Activated naive CD8-positive, alpha-beta T cell treated with anti-CD3 and anti-CD28 coated beads, Interleukin-2, amount 10 ng/mL, durations not matched to agents 7 days and 5 days (primary cell): ENCODE measurements around the gene USP31. TPM values are rescaled to one million over a fixed set of nuclear protein-coding genes. Genes with fewer than 3 reads are reported as not detected.
"Not testable (repeated sequence)": the region's sequence is repeated elsewhere in the genome, so short reads cannot be mapped to it uniquely, and the experiment has no call there.

Experiments
- ATAC-seq: fragments of 150-1000 bp; cut with Tn5 transposase; one replicate; pipeline ENCODE4 v1.10.0; 2021; ENCODE audit warnings: low read depth, moderate library complexity
- POLR2A ChIA-PET: fragments of 350-600 bp; sonication (Branson Sonifier 250); formaldehyde crosslinking; loops from one replicate; lab custom pipeline; 2021; ENCODE audit warnings: antibody characterized with exemption; lab: Charles Lee
- DNase-seq: peaks from one replicate; pipeline ENCODE4 v3.0.0; 2021
- H3K27ac Mint-ChIP-seq: one replicate; pipeline ENCODE4 v1.8.0; 2022; ENCODE audit warnings: mild to moderate bottlenecking, mixed read lengths
- H3K27me3 Mint-ChIP-seq: one replicate; pipeline ENCODE4 v1.8.0; 2022; ENCODE audit warnings: mild to moderate bottlenecking, moderate library complexity, mixed read lengths
- H3K36me3 Mint-ChIP-seq: one replicate; pipeline ENCODE4 v1.8.0; 2021; ENCODE audit warnings: mild to moderate bottlenecking, mixed read lengths
- H3K4me1 Mint-ChIP-seq: one replicate; pipeline ENCODE4 v1.8.0; 2021; ENCODE audit warnings: mixed read lengths
- H3K4me3 Mint-ChIP-seq: one replicate; pipeline ENCODE4 v1.8.0; 2022; ENCODE audit warnings: mild to moderate bottlenecking, moderate library complexity, mixed read lengths
- H3K9me3 Mint-ChIP-seq: one replicate; pipeline ENCODE4 v1.8.0; 2021; ENCODE audit warnings: mixed read lengths
- total RNA-seq, 2 experiments: library from RNA; stranded (reverse); gene quantifications; one replicate each; pipeline ENCODE4 v1.2.3, GENCODE V29; 2021

Gene USP31
- total RNA-seq, 2 experiments from 2014 or later = 5.7 to 6.0 TPM

GRCh38 chr16:23148513-23149266, 562 bp downstream of the USP31 start:
- H3K27ac Mint-ChIP-seq = peak overlapping the region; percentile 77
- H3K36me3 Mint-ChIP-seq = no peaks in the 10 kb centered on the region
- H3K27me3 Mint-ChIP-seq = peaks cover 9% of the 10 kb centered on the region
- DNase-seq (peak; percentile 69), ATAC-seq (peak; percentile 16)
- peaks cover 25% of the 10 kb centered on the region for H3K4me1 Mint-ChIP-seq
- H3K9me3 Mint-ChIP-seq = no peaks in the 10 kb centered on the region
- POLR2A ChIA-PET = interaction anchor here (1.4 kb wide), 1 partner anchor 53 kb away, joined by 4 read pairs; no protein-coding TSS in a partner anchor
- peak overlapping the region; percentile 88 for H3K4me3 Mint-ChIP-seq

DNA sequence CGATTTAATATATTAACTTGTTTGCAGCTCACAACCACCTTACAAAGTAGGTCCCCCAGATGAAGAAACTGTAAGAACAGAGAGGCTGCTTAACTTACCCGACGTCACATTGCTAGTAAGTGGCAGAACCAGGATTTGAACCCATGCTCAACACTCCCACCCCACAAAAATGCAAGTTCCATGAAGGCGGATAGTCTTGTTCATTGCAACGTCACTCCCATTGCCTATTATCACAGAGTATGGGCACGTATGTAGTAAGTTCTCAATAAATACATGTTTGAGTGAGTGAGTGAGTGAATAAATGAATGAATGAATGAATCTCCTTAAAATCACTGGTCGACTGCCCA, 1.1 kb downstream of the USP31 start:
- Mint-ChIP-seq H3K36me3 (no peaks in the 10 kb centered on the region), H3K9me3 (no peaks in the 10 kb centered on the region), H3K27ac (peak overlapping the region; percentile 77), H3K4me1 (peaks cover 26% of the 10 kb centered on the region), H3K4me3 (peak overlapping the region; percentile 88), H3K27me3 (peaks cover 9% of the 10 kb centered on the region)
- POLR2A ChIA-PET = no interaction called here
- ATAC-seq (no peak), DNase-seq (no peak)

- no peak for DNase-seq
- ATAC-seq = no peak
- POLR2A ChIA-PET = no interaction called here
- H3K27ac Mint-ChIP-seq = no peak overlapping the region
- no peaks in the 10 kb centered on the region for H3K36me3 Mint-ChIP-seq
- no peaks in the 10 kb centered on the region for H3K9me3 Mint-ChIP-seq
- H3K27me3 Mint-ChIP-seq = peaks cover 9% of the 10 kb centered on the region
- H3K4me1 Mint-ChIP-seq = peaks cover 26% of the 10 kb centered on the region
- H3K4me3 Mint-ChIP-seq = peak overlapping the region; percentile 88
Measured at GRCh38 chr16:23147666-23148065, 1.6 kb downstream of the USP31 start.

- Mint-ChIP-seq H3K4me1 (peaks cover 30% of the 10 kb centered on the region), H3K27me3 (peaks cover 4% of the 10 kb centered on the region), H3K4me3 (no peak overlapping the region), H3K27ac (no peak overlapping the region), H3K36me3 (no peaks in the 10 kb centered on the region), H3K9me3 (no peaks in the 10 kb centered on the region)
- ATAC-seq (no peak), DNase-seq (no peak)
- POLR2A ChIA-PET = interaction anchor here (0.6 kb wide), 1 partner anchor 15 kb away, joined by 3 read pairs; no protein-coding TSS in a partner anchor
Measured at GRCh38 chr16:23146877-23147601, 2.2 kb downstream of the USP31 start.

GRCh38 chr16:23145608-23146007, 3.6 kb downstream of the USP31 start:
- H3K9me3 Mint-ChIP-seq = no peaks in the 10 kb centered on the region
- DNase-seq (no peak), ATAC-seq (no peak)
- H3K27ac Mint-ChIP-seq = no peak overlapping the region
- no peak overlapping the region for H3K4me3 Mint-ChIP-seq
- H3K4me1 Mint-ChIP-seq = peaks cover 30% of the 10 kb centered on the region
- no peaks in the 10 kb centered on the region for H3K27me3 Mint-ChIP-seq
- POLR2A ChIA-PET = no interaction called here
- H3K36me3 Mint-ChIP-seq = no peaks in the 10 kb centered on the region

DNA sequence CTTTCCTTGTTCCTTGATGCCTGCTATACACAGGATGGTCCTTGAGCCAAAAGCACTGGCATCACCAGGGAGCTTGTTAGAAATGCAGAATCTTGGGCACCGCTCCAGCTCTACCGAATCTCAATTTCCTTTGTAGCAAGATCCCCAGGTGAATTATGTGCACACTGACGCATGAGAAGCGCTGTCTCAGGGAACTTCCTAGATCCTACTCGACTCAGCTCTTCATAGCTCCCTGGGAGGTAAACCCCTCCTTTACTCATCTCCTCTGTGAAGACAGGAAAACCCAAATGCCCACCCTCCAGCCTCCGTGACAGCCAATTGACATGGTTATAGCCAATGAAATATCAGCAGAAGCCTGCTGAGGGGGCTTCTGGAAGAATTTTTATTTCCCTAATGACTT, 4.1 kb downstream of the USP31 start:
- H3K27ac Mint-ChIP-seq = no peak overlapping the region
- POLR2A ChIA-PET = no interaction called here

GRCh38 chr16:23144393-23144792, 4.9 kb downstream of the USP31 start:
- POLR2A ChIA-PET = interaction anchor here (0.6 kb wide), 1 partner anchor 21 kb away, joined by 3 read pairs; no protein-coding TSS in a partner anchor
- H3K36me3 Mint-ChIP-seq, ATAC-seq, DNase-seq, H3K27me3 Mint-ChIP-seq, H3K27ac Mint-ChIP-seq, H3K9me3 Mint-ChIP-seq, H3K4me3 Mint-ChIP-seq: not testable (repeated sequence)
- H3K4me1 Mint-ChIP-seq = peaks cover 23% of the 10 kb centered on the region

More for the DNA sequence above, 4.1 kb downstream of the USP31 start:
- H3K36me3 Mint-ChIP-seq = no peaks in the 10 kb centered on the region
- ATAC-seq (no peak), DNase-seq (no peak)
- H3K4me3 Mint-ChIP-seq = no peak overlapping the region
- no peaks in the 10 kb centered on the region for H3K27me3 Mint-ChIP-seq
- peaks cover 28% of the 10 kb centered on the region for H3K4me1 Mint-ChIP-seq
- H3K9me3 Mint-ChIP-seq = no peaks in the 10 kb centered on the region

GRCh38 chr16:23143391-23143790, 5.9 kb downstream of the USP31 start:
- H3K27ac Mint-ChIP-seq = no peak overlapping the region
- no peaks in the 10 kb centered on the region for H3K27me3 Mint-ChIP-seq
- H3K4me3 Mint-ChIP-seq = no peak overlapping the region
- POLR2A ChIA-PET = no interaction called here
- peaks cover 23% of the 10 kb centered on the region for H3K4me1 Mint-ChIP-seq
- peaks cover 6% of the 10 kb centered on the region for H3K36me3 Mint-ChIP-seq
- peaks cover 5% of the 10 kb centered on the region for H3K9me3 Mint-ChIP-seq
- ATAC-seq (no peak), DNase-seq (no peak)

DNA sequence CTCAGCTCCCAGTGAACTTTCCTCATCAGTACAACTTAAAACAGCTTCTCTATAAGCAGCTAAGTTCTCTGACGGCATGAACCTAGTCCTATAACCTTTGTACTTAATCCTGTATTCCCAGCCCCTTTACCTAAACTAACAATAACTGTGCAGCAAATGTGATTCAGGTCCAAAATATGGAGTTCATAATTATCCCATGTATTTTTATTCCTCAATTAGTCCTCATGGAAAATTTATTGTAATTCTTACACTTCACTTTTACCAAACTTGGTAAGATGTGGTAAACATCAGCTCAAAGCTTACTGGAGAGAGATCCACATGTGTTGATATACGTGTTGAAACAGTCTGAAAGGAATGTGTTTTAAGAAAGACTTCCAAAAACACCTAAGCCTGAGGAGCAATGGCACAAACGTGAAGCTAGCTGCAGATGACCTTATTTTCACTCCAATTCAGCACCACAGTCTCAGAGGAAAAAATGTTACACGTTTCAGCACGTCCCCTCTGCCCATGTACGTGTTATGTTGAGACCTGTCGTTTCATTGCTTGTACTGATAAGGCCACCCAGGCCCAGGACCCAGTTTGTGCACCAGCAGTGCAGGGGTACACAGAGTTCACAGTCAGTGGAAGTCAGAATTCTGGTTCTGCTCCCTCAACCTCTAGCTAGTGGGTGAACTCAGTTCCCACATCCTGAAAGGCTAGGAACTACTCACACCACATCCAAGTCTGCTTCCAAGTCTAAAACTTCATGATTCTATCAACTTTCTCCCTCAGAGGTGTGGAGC, 7.1 kb downstream of the USP31 start:
- DNase-seq (no peak), ATAC-seq (no peak)
- Mint-ChIP-seq H3K4me1 (peaks cover 16% of the 10 kb centered on the region), H3K27ac (no peak overlapping the region), H3K27me3 (no peaks in the 10 kb centered on the region), H3K36me3 (peaks cover 14% of the 10 kb centered on the region), H3K4me3 (no peak overlapping the region), H3K9me3 (peaks cover 9% of the 10 kb centered on the region)
- POLR2A ChIA-PET = no interaction called here

DNA sequence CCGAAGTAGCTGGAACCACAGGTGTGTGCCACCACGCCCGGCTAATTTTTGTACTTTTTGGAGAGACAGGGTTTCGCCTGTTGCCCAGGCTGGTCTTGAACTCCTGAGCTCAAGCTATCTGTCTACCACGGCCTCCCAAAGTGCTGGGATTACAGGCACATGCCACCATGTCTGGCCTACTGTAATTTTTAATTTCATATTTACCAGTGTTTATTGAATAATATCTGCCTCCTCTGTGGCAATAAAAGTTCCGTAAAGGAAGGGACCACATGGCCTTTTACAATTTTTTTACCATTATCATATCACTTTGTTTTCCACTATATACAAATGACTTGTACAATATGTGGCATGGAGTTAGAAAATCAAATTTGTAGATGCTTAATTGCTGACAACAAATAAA, 7.8 kb downstream of the USP31 start:
- H3K27me3 Mint-ChIP-seq = no peaks in the 10 kb centered on the region
- DNase-seq (no peak), ATAC-seq (no peak)
- H3K4me3 Mint-ChIP-seq = no peak overlapping the region
- peaks cover 16% of the 10 kb centered on the region for H3K4me1 Mint-ChIP-seq
- POLR2A ChIA-PET = no interaction called here
- H3K9me3 Mint-ChIP-seq = peaks cover 13% of the 10 kb centered on the region
- H3K36me3 Mint-ChIP-seq = peaks cover 17% of the 10 kb centered on the region
- no peak overlapping the region for H3K27ac Mint-ChIP-seq

DNA sequence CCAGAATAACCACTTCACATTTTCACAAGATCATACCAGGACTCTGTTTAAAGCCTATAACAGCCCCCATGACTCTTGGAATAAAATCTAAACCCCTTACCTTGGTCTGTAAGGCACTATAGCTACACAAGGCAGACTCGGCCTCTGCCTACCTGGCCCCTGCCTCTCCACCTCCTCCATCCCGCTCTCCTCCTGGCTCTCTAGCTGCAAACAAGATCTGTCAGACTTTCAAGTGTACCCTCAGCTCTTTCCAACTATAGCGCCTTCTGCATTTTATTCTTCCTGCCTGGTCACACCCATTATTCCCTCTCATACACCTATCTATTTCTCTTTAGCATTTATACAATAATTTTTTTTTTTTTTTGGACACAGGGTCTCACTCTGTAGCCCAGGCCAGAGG, 8.2 kb downstream of the USP31 start:
- peaks cover 19% of the 10 kb centered on the region for H3K36me3 Mint-ChIP-seq
- H3K9me3 Mint-ChIP-seq = peaks cover 15% of the 10 kb centered on the region
- peaks cover 16% of the 10 kb centered on the region for H3K4me1 Mint-ChIP-seq
- ATAC-seq (no peak), DNase-seq (no peak)
- H3K27ac Mint-ChIP-seq = no peak overlapping the region
- no peak overlapping the region for H3K4me3 Mint-ChIP-seq
- POLR2A ChIA-PET = no interaction called here
- H3K27me3 Mint-ChIP-seq = no peaks in the 10 kb centered on the region

- POLR2A ChIA-PET = no interaction called here
- H3K4me1 Mint-ChIP-seq = peaks cover 12% of the 10 kb centered on the region
- ATAC-seq (no peak), DNase-seq (no peak)
- H3K4me3 Mint-ChIP-seq = no peak overlapping the region
- peaks cover 19% of the 10 kb centered on the region for H3K9me3 Mint-ChIP-seq
- H3K36me3 Mint-ChIP-seq = peaks cover 23% of the 10 kb centered on the region
- H3K27ac Mint-ChIP-seq = no peak overlapping the region
- no peaks in the 10 kb centered on the region for H3K27me3 Mint-ChIP-seq
Measured at GRCh38 chr16:23140107-23140506, 9.1 kb downstream of the USP31 start.

DNA sequence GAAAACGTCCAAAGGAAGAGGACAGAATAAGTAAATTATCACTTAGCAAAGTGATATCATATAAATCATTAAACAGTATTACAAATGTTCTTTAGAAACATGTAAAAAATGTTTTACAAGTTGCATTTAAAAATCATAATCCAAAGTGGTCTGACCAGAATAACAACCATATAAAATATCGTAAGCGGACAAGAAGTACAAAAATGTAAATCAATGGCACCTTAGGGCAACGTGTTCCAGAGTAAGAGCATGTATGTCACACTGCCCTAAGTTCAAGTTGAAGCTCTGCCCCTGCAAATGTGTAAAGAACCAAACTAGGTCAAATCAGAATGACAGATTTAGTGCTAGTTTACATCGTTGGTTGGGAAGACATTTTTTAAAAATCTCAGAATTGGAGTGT, 11.4 kb downstream of the USP31 start:
- peaks cover 21% of the 10 kb centered on the region for H3K9me3 Mint-ChIP-seq
- H3K27me3 Mint-ChIP-seq = peaks cover 2% of the 10 kb centered on the region

More for the DNA sequence above, 11.4 kb downstream of the USP31 start:
- H3K36me3 Mint-ChIP-seq = peaks cover 27% of the 10 kb centered on the region
- no peak for ATAC-seq
- no peak overlapping the region for H3K4me3 Mint-ChIP-seq
- POLR2A ChIA-PET = no interaction called here
- H3K27ac Mint-ChIP-seq = no peak overlapping the region
- no peak for DNase-seq
- H3K4me1 Mint-ChIP-seq = peaks cover 6% of the 10 kb centered on the region
